ENCODE measurements around the gene BPIFB1.

GRCh38 chr20:33328157-33329137 is 45.4 kb downstream of the BPIFB1 start:
- TF ChIP-seq ZBTB33 (IDR thresholded peaks at IDR 0.05): no peak
- no peak for TF ChIP-seq TCF7 (IDR thresholded peaks at IDR 0.05; ENCODE audit: borderline replicate concordance)
- no peak for TF ChIP-seq SP1 (IDR thresholded peaks at IDR 0.05; ENCODE audit: low read depth, low read length)
- no peak for TF ChIP-seq CTCF (IDR thresholded peaks at IDR 0.05 in 2 of 3, conservative IDR thresholded peaks at IDR 0.05 in 1 of 3; ENCODE audit: control insufficient read depth in 2 of 3, extremely low read depth in 1 of 3, insufficient read depth in 1 of 3, low read depth in 3 of 3, low read length in 3 of 3)
- no peak for TF ChIP-seq HCFC1 (IDR thresholded peaks at IDR 0.05; ENCODE audit: low read length)
- TF ChIP-seq RAD21 (IDR thresholded peaks at IDR 0.05; ENCODE audit: insufficient read depth, low read depth, low read length): no peak
- TF ChIP-seq ATF7 (IDR thresholded peaks at IDR 0.05; ENCODE audit: low read depth): no peak
- TF ChIP-seq POU2F2 (IDR thresholded peaks at IDR 0.05; ENCODE audit: borderline replicate concordance, low read depth, low read length): no peak
- TF ChIP-seq POLR2AphosphoS5 (IDR thresholded peaks at IDR 0.05; ENCODE audit: low read length): no peak
- no peak for TF ChIP-seq KDM1A (IDR thresholded peaks at IDR 0.05; ENCODE audit: borderline replicate concordance)
- no peak for TF ChIP-seq FOXK2 (IDR thresholded peaks at IDR 0.05)
- TF ChIP-seq MAX (IDR thresholded peaks at IDR 0.05; ENCODE audit: low read depth, low read length): no peak
